GM15510 (cell line): ENCODE measurements around the gene IQUB.

Experiments used
- POLR2A ChIP-seq: IDR thresholded peaks from 3 replicates; pipeline ENCODE4 v1.6.1; 2011; ENCODE audit warnings: borderline replicate concordance; ENCODE audit not compliant: insufficient read length; ENCODE audit errors: extremely low read depth

The IQUB gene

DNA sequence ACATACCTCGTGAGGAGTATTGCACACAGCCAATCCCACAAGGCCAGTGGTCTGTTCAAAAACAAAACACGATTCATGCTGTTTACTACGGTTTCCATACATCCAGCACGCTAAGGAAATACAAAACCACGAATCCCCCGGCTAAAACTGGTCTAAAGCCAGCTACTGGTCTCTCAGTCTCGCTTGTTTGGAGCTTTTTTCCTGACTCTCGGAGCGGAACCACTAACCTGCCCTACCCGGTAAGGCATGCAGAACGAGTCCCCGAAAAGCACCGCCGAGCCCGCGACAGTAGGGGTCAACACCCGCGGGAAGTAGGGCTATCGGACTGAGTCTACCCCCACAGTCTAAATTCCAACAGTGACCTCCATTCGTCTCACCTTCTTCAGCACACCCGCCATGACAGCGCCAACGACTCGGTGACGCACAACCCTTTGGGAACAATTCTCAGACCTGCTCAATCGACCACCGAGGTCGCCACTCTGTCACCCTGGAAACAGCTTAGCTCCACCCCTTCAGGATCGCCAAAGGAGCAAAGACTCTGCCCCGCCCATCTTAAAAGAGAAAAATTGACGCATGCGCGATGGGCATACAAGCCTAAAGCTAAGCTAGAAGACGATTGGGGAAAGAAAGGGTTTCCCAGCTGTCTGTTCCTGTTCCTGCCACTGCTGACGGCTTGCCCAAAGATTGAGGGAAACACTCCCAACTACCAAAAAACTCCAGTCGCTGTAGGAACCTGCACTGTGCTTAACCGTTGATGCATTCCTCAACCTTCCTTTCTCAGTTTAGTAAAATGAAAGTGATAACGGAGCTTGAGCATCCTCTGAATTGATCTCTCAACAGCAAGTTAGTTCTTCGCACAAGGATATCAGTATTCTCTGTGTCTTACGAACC is 23.2 kb upstream of the IQUB start, which contains the start of gene NDUFA5:
Gene NDUFA5, minus strand, starts transcription at position 421 of the 891 bp plus-strand sequence. Its CDS starts 23 bp downstream, at position 398.
- peak; percentile 61 for TF ChIP-seq POLR2A

- no peak for TF ChIP-seq POLR2A
Observed at GRCh38 chr7:123557016-123557397, 22.6 kb upstream of the IQUB start.

GRCh38 chr7:123555484-123555883 is 21.1 kb upstream of the IQUB start:
- TF ChIP-seq POLR2A, result no peak

GRCh38 chr7:123553159-123553558 is 18.8 kb upstream of the IQUB start:
- no peak for TF ChIP-seq POLR2A

DNA sequence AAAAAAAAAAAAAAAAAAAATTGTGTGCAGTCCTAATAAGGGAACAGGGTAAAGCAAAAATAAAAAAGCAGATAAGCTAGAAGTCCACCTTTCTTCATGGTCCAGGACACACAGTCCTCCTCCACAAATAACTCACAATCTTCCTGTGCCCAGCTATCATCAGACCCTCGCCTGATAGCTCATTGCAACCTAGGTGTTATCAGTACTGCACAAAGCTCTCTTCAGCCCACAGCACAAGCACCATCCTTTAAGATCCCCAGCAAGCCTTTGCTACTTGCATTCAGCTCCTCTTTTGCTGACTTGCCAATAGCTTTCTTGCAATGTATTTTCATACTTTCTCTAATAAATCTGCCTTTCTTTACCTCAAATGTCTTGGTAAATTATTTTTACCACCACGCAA is 18.2 kb upstream of the IQUB start:
- no peak for TF ChIP-seq POLR2A

DNA sequence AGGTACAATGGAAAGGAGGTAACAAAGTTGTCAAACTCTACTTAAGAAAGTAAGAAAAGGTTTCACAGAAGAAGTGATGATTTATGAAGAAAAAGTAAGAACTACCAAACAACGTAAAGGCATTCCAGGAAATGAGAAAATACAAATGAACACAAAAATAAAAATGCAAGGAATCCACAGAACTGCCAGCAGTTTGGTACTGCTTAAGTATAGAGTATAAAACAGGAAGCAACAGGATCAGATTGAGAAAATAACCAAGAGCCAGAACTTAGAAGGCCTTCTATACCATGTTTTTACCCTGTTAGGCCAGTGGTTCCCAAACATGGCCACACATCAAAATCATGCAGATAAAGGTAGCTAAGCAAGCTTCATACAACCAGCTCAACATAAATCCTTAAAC is 14.0 kb upstream of the IQUB start:
- no peak for TF ChIP-seq POLR2A

- no peak for TF ChIP-seq POLR2A
Observed at GRCh38 chr7:123539871-123540270, 5.5 kb upstream of the IQUB start.

DNA sequence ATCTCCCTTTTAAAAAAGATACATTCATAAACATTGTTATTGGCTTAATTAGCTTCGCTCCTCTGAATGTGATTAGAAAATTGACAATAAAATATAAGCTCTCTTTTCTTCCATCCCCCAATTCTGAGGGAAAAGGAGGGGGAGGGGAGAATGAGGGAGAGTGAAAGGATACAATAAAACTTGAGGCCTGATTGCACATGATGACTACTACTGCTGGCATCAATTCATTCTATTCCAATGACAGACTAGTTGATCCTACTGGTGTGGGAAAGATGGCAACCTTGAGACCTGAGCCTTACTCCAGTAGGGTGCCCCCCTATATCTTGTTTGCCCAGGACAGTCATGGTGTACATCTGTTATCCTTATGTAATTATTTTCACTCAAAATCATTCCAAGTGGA is 4.5 kb upstream of the IQUB start:
- TF ChIP-seq POLR2A, result no peak

- TF ChIP-seq POLR2A, result no peak
Observed at GRCh38 chr7:123538189-123538714, 3.9 kb upstream of the IQUB start.

DNA sequence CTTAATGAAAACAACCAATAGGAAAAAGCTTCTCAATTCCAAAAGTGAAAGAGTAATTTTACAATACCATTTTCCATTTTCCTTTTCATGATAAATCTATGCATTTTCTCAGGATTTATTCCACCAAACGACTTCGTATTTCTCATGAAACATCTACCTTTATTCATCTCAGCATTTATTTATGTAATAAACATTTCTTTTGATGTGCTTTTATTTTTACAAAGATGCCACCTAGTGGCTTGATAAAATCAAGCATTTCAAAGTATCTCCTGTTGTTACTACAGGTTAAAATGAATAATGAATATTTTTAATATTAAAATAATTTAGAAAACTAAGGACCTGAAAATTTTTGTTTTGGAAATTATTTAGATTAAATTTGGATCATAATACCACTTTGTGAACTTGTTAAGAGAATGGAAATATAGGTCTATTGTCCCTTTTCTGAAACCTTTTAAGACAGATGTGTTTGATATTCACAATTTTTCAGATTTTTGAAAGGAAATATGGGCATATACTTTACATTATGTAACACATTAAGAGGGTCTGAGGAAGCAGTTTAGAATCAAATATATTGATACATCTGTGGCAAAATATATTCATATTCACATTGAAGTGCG is 2.7 kb upstream of the IQUB start:
- no peak for TF ChIP-seq POLR2A

- TF ChIP-seq POLR2A, result no peak
Observed at GRCh38 chr7:123535517-123535916, 1.1 kb upstream of the IQUB start.

GRCh38 chr7:123533929-123534382 is 439 bp downstream of the IQUB start:
- TF ChIP-seq POLR2A, result no peak

DNA sequence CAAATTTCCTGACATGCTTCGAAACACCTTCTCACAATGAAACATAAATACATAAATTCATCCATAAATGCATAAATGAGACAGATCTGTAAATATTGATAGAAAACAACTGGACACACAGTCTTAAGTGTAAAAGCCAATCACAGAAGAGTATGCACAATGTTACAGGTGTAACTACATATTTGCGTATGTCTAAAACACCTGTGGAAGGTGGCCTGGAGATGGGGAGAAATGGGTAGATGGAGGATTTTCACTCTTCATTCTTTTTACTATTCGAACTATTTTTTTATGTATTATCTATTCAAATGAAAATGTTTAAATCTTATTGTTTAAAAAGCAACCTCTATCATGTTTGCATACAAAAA is 860 bp downstream of the IQUB start:
- no peak for TF ChIP-seq POLR2A

- TF ChIP-seq POLR2A, result no peak
Observed at GRCh38 chr7:123528265-123528664, 6.1 kb downstream of the IQUB start.

- TF ChIP-seq POLR2A, result no peak
Observed at GRCh38 chr7:123522066-123522465, 12.3 kb downstream of the IQUB start.

DNA sequence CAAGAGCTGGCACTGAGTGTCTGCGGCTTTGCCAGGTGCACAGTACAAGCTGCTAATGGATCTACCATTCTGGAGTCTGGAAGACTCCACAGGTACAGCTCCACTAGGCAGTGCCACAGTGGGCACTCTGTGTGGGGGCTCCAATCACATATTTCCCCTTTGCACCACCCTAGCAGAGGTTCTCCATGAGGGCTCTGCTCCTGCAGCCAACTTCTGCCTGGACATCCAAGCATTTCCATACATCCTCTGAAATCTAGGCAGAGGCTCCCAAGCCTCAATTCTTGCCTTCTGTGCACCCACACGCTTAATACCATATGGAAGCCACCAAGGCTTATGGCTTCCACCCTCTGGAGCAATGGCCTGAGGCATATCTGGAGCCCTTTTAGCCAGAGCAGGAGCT is 29.2 kb downstream of the IQUB start:
- TF ChIP-seq POLR2A, result no peak
